NCI-H1048 (cell line): ENCODE results near the gene NDRG3.
"Not testable (repeated sequence)": the region's sequence is repeated elsewhere in the genome, so short reads cannot be mapped to it uniquely, and the experiment has no call there.

Experiments
- DNase-seq: peaks from one replicate; lab custom pipeline; 2025; lab: John Stamatoyannopoulos, UW

Gene NDRG3

DNA sequence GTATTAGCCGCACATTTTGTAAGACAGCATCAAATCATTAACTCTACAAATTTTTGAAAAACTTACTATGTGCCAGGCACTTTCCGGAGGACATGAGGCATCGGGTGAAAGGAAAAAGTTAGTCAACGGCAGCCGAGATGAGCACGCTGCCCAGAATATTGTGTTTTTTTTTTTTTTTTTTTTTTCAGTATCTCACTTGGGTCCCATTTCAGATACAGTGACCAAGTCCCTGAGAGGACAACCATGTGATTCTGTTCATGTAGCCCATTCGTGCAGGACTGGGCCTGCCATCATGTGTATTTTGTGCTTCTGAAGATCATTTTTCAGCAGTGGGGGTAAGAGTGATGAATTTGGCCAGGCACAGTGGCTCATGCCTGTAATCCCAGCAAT, 101.2 kb downstream of the NDRG3 start:
- no peak for DNase-seq

DNA sequence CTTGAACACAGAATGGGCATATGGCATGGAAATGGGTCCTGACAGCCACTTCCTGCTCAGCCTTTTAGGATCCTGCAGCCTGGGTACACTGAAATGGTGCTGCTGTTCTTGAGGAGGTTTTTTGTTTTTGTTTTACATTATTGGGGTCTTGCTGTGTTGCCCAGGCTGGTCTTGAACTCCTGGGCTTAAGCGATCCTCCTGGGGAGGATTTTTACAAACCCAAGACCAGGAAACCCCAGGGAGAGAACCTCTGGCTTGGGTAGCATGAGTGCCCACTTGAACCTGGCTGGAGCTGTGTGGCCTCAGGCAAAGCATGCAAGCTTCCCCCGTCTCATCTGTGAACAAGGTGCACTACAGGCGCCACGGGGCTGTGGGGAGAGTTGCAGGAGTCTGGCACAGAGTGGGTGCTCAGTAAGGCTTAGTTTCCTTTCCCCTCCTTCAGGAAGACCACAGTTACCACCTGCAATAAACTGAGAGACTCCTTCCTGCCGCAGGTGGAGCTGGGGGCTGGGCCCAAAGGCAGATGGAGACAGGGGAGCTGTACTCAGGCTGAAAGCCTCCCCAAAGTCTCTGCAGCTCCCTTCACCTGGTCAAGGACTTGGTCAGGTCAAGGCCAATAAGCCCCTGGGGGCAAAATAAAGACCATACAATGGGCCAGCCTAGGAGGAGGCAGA, 101.7 kb downstream of the NDRG3 start:
- no peak for DNase-seq

DNA sequence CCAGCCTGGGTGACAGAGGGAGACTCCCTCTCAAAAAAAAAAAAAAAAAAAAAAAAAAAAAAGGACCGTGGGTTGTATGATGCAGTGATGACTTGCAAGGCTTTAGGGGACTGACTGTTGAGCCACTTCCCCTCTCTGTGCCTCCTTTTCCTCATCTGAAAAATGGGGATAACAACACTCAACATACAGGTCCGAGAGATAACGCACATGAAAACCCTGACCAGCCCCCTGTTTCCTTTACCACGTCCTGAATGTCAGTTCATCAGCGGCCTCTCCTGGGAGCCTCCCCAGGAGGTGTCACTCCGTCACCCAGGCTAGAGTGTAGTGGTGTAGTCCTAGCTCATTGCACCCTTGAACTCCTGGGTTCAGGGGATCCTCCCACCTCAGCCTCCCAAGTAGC, 103.8 kb downstream of the NDRG3 start:
- no peak for DNase-seq

DNA sequence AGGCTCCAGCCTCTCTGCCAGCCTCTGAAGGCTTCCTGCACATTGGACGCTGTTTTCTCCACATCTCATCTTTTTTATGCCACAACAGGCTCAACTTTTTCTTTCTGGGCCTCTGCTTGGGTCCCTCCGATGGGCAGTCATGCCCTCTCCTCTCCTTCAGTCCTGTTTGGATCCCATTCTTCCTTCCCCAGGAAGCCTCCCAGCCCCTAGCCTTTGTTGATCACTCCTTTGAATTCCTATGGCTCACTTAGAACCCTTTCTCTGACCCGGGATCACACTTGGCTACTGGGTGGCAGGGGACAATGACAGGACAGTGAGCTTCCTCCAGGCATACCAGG, 104.4 kb downstream of the NDRG3 start:
- DNase-seq = no peak

DNA sequence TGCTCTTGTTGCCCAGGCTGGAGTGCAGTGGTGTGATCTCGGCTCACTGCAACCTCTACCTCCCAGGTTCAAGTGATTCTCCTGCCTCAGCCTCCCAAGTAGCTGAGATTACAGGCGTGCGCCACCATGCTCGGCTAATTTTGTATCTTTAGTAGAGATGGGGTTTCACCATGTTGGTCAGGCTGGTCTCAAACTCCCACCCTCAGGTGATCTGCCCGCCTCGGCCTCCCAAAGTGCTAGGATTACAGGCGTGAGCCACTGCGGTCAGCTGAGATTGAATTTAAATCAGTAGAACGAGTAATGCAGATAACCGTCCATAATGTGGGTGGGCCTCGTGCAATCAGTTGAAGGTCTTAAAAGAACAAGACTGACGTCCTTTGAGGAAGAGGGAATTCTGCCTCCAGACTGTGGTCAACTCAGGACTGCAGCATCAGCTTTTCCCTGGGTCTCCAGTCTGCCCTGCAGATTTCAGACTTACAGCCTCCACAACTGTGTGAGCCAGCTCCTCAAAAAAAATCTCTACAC, 107.0 kb downstream of the NDRG3 start:
- DNase-seq = not testable (repeated sequence)

DNA sequence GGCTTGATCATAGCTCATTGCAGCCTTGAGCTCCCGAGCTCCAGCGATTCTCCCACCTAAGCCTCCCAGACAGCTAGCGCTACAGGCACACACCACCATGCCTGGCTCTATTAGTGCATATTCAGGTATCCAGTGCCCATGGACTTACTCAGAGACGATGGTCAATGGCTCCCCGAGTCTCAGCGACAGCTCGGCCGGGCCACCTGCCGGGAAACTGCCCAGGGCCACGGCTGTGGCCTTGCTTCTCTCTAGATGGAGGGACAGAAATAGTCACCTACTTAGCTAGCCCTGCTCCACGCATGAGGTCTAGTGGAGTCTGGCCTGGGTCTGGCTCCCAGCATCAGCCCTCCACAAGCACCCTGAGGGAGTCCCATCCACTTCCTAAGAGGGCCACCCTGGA, 111.5 kb downstream of the NDRG3 start:
- no peak for DNase-seq

DNA sequence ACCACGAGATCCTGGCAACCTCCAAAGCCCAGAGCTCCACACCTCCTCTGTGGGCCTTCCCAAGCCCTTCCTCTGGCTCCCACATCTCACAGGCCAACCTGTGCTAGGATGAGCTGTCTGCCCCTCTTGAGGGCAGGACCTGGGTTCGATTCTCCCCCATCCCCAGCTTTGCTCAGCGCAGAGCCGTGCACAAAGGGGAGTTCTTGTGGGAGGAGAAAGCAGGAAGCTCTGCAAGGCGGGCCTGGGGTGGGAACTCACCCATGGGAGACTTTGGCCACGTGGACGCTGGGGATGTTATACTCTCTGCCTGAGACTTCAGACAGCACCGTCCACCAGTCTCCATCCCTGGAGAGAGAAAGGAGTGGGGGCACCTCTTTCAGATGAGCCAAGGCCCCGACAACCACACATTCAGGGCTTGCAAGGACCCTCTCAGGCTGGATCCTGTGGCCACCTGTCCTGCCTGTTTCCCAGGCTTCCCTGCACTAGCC, 112.6 kb downstream of the NDRG3 start:
- no peak for DNase-seq

DNA sequence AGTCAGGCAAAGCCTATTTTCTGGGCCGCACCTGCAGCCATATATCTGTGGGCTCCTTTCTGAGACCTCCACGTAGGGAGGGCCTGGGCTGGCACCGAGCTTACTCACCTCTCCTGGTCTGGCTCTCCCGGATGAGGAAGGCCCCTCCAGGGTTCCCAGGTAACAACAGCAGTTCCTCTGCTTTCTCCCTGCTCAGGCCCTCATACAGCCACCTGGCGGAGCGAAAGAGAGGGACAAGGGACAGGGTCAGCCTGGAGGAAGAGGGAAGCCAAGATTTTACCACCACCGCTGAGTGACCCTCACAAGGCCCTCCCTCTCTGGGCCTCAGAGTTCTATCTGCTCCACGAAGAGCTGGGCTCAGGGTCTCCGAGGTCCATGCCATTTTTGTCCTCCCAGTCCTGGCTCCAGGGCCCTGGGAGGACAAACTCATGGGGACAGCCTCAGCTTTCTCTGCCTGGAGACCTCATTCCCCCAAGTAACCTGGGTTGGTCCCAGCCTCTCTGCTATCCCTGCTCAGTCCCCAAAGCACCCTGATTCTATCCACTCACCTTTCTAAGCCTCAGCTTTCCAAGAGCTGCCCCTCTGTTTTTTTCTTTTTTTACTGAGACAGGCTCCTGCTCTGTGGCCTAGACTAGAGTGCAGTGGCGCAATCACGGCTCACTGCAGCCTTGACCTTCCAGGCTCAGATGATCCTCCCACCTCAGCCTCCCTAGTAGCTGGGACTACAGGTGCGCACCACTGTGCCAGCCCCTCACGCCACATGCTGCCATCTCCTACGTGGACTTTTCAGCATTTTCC, 113.2 kb downstream of the NDRG3 start:
- no peak for DNase-seq

DNA sequence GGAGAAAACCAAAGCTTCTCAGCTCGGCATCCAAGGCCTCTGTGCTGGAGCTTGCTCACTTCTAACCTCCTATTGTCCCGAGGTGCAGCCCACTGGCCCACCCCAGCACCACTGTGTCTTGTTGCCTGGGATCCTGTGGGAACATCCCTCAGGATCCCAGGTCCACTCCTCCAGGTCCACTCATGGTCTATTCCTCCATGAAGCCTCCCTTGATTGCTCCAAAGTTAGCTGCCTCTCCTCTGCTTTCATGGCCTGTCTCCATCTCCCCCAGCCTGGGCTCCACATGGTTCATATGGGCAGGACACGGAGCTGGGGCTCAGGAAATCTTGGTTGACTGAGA, 113.8 kb downstream of the NDRG3 start:
- no peak for DNase-seq

DNA sequence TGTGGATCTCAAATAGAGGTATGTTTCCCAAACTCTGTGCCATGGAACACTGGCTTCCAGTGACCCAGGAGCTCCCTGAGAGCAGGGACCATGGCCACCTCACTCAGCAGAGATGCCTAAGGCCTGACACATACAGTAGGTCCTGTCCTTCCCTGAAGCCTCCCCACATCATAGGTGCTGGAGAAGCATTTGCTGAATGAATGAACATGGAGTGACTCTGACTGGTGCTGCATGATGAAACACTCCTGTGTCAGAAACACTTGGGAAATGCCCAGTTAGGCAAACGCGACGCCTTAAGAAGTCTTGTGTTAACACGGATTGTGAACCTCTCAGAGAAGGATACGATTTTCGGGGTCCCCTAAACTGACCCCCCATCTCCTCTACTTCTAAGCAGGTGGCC, 114.2 kb downstream of the NDRG3 start:
- no peak for DNase-seq

DNA sequence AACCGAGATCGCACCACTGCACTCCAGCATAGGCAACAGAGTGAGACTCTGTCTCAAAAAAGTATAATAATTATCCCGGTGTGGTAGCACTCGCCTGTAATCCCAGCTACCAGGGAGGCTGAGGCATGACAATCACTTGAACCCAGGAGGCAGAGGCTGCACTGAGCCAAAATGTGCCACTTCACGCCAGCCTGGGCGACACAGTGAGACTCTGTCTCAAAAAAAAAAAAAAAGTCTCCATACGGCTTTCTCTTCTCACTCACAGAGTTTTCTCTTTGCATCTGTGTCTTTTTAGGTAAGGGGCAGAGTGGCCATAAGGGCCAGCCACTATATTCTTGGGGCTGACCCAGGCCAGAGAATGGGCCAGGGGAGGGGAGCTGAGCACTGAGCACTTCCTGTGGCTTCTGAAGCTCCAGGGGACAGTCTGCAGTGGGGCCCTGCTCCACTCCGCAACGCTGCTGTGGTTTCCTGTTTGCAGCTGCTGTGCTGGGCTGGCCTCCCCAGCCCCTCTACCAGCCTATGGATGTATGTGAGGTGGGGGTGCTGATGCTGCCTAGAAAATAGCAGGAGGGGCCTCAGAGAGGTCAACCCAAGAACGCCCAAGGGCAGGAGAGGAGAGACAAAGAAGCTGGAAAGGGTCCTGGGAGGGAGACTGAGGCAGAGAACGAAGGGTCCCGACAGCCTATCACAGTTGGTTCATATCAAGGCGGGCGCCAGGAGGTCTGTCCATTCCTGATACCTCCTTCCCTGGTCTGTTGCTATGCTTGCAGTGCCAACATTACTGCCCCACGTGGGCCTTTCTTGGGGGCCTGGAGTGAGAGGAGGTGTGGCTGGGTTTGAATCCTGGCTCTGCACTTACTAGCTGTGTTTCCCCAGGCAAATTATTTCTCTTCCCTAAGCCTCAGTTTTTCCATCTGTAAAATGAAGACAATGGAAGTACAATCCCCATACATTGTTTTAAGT, 115.9 kb downstream of the NDRG3 start:
- no peak for DNase-seq

DNA sequence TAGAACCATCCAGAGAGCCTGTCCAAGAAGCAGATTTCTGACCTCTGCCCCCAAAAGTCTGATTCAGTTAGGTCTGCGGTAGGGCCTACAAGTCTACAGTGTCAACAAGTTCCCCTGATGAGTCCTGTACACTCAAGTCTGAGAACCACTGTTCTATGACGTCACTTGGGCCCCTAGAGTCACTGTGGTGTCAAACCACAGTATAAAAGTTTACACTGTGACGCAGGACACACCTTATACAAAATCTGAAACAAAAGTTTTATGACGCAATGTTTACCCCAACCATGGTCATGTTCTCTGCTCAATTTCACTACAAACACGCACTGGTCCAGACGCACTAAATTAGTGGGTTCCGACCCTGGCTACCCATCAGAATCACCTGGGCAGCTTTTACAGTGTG, 117.8 kb downstream of the NDRG3 start:
- DNase-seq = no peak

DNA sequence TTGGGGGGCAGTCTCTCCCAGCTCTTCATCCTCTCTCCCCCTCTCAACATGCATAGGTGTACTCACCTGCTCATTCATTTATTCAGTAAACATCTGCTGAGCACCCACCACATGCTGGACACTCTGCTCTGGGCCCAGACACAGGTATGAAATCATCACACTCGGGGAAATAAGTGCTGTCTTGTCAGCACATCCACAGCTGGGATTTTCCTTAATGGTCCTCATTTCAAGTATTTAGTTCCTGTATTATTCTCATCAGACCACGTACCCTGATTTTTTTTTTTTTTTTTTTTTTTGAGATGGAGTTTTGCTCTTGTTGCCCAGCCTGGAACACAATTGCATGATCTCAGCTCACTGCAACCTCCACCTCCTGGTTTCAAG, 121.0 kb downstream of the NDRG3 start:
- DNase-seq = no peak

DNA sequence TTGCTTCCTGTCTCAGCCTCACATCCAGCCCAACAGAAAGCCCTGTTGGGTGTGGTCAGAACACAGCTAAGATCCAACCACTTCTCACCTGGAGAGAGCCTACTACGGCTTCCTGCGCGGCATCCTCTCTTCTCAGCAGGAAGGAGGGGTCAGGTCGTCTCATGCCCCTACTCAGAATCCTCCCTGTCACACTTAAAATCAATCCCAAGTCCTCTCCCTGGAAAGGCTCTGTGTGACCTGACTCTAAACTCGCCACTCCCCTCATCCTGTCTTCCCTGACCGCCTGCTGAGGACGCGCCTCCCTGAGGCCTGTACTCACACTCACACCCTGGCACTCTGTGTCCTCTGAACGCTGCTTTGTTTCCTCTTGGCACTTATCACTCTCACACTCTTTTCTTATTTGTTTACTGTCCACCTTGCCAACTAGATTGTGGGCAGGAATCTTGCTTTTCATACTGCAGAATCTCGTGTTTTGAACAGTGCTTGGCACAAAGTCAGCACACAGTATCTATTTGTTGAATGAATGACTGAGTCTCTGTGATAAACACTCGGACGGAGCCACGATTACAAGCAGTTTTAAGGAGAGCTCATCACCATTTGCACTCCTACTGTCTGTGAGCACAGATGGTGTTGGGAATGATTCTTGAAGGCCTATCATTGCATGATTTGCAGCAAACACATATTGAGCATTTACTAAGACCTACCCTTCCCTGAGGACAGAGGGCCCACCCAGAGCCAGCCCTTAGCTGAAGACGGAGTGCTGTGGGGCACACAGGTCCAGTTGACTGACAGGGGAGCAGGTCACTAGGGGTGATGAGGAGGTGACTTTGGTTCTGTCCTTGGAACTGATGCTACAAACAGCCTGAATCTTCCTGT, 121.6 kb downstream of the NDRG3 start:
- no peak for DNase-seq

DNA sequence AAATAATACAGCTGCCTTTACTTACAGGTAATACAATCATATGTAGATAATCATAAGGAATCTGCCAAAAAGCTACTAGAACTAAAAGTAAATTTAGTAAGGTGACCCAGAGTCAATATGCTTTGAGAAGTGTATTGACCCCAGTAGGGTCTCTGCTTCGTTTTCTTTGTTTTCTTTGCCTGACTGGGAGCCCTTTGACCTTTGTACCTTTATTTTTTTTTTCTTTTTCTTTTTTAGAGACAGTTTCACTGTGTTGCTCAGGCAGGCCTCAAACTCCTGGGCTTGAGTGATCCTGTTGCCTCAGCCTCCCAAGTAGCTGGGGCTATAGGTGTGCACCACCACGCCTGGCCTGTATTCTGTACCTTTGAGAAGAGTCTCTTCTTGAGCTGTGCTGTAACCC, 122.4 kb downstream of the NDRG3 start:
- DNase-seq = no peak

DNA sequence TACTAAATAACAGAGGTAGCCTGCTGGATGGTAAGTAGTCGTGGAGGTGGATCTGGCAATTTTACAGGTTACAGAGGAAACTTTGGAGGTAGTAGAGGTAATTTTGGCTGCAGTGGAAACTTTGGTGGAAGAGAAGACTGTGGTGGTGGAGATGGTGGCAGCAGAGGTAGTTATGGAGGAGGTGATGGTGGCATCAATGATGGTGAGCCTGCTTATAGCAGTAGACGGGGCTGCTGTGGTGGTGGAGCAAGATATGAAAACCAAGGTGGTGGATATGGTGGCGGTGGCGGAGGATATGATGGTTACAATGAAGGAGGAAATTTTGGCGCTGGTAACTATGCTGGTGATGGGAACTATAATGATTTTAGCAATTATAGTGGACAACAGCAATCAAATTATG, 125.0 kb downstream of the NDRG3 start:
- no peak for DNase-seq

DNA sequence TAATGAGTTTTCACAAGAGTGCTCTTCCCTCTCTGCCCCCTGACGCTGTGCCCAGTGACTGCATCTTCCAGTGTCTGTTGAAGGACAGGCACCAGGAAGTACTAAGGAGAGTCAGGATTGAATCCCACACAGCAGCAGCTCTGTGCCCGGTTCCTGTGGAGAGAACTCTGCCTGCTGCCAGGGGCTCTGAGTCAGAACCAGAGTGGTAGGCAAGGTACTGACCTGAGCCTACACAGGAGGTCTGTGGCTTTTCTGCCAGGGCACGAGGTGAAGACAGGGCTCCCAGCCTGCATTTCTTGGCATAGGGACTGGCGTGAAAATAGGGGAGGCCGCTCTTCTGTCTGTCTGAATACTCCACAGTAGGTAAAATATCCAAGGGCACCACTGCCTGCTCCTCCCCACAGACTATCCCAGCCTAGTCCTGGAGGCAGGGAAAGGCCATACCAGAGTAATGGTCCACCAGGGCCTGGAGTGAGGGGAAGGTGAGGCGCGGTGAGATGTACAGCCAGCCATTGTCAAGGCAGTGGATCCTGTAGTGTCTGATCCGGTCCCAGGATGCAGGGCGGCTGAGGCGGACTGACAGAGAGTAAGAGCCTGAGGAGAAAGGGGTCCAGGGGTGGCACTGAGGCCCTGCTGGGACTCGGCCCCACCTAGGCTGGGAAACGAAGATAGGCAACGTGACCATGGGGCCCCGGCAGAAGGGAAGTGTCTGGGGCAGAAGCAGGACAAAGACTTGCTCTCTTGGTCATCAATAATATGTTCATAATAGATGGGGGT, 130.9 kb downstream of the NDRG3 start:
- no peak for DNase-seq

DNA sequence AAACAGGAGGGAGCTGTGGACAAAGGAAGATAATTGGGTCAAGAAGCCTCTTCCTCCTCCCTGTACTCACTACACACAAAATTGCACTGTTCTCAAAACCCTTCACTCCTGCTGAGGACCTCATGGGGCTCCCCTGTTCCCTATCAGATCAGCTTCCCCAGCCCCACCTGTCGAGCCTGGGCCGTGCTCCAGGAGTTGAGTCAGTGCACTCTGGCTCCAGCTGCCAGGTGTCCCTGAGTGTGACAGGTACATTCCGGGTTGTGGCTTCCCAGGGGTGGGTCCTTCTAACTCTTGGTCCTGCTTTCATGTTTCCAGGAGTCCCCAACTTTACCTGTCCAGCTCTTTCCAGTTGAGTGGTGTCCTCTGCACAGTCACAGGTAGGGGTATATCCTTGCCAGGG, 131.9 kb downstream of the NDRG3 start:
- no peak for DNase-seq

DNA sequence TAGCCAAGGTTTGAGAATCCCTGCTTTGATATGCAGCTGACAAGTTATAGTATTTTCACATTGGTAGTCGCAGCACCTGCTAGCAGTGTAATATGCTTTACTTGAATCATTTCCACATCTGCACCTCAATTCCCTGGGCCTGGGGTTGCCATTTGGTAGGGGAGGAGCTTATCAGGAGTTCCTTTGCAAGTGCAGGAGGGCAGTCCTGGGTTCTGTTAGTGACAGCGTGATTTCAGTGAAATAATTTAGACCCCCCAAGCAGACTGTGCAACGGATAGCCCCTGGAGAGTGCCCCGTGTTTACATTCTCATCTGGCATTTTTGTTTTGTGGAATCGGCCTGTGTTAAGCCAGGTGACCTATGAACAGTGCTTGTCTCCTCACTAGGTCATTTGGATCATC, 134.3 kb downstream of the NDRG3 start:
- no peak for DNase-seq

DNA sequence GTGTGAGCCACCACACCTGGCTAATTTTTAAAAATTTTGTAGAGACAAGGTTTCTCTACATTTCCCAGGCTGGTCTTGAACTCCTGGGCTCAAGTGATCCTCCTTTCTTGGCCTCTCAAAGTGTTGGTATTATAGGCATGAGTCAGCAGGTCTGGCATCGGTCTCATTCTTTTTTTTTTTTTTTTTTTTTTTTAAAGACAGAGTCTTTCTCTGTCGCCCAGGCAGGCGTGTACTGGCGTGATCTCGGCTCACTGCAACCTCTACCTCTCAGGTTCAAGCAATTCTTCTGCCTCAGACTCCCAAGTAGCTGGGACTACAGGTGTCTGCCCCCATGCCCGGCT, 137.5 kb downstream of the NDRG3 start:
- DNase-seq = not testable (repeated sequence)
